Gastrocnemius medialis (tissue), 4 donors: ENCODE measurements around the gene OPCML.

ENCODE experiments used
- CTCF ChIP-seq, 5 experiments: fragments of 450-650 bp in 3 of 5; fragments of 200-600 bp in 2 of 5; sonication (generic) in 2 of 5; IDR thresholded peaks in 4 of 5; conservative IDR thresholded peaks in 1 of 5; 1 replicate in 4 of 5; 2 replicates in 1 of 5; pipeline ENCODE4 v1.5.1; 2016 to 2019; ENCODE audit warnings: antibody characterized with exemption in 5 of 5, mild to moderate bottlenecking in 3 of 5, moderate library complexity in 3 of 5
- POLR2A ChIP-seq, 2 donors: fragments of 450-650 bp; IDR thresholded peaks; one replicate each; pipeline ENCODE4 v1.6.1; 2017; ENCODE audit warnings: antibody characterized with exemption in 2 of 2, mild to moderate bottlenecking in 2 of 2, moderate library complexity in 2 of 2

GRCh38 chr11:133168016-133168415 lies 364.3 kb downstream of the OPCML start:
- no peak for TF ChIP-seq CTCF (IDR thresholded peaks at IDR 0.05 in 4 of 5, conservative IDR thresholded peaks at IDR 0.05 in 1 of 5)
- TF ChIP-seq POLR2A (IDR thresholded peaks at IDR 0.05) = no peak
